Stimulated activated CD4-positive, alpha-beta T cell treated with anti-CD3 and anti-CD28 coated beads, Interleukin-4, amount 100 ng/mL, for 24 hours (primary cell): Measurements from ENCODE around the gene TRIM2.
A peak's percentile ranks its signal among the peaks of the same experiment; 100 is the strongest.

Experiments used
- DNase-seq: peaks from one replicate; pipeline ENCODE4 v3.0.0-alpha.2; 2020

TRIM2 gene

DNA sequence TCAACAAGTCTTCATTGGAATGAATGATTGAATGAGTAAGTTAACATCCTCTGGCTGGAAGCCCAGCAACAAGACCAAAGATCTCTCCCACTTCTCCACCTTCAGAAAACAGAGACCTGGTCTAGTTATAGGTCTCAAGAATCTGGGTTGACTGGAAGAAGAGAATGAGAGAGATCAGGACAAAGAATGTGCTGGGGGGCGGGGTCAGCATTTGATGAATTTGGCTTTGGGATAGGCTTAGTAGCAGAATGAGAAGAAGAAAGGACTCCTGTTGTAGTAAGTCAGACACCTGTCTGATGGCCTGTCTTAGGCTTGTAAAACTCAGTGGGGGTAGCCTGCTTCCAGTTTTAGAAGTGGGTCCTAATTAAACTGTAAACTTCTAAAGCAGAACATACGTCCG lies 51.0 kb downstream of the TRIM2 start:
- DNase-seq = no peak

DNA sequence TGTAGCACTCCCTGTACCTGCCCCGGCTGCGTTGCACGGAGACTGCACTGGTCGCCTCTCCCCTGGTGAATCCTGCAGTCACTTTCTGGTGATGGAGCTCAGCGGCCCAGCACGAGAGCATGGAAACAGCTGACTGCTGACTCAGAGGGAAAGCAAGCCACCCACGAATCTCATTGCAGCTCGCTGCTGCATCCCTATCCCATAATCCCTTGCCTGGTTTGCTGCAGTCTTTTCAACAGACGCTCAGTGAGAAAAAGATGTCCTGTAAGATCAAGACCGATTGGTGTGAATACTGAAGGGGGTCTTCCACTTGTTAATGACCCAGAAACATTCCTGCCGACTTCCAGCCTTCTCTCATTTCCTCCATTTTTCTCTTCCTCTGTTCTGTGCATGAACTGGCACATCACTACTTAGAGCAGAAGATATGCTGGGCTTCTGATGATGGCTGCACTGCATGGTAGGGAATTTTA lies 52.9 kb downstream of the TRIM2 start:
- DNase-seq = peak; percentile 44

DNA sequence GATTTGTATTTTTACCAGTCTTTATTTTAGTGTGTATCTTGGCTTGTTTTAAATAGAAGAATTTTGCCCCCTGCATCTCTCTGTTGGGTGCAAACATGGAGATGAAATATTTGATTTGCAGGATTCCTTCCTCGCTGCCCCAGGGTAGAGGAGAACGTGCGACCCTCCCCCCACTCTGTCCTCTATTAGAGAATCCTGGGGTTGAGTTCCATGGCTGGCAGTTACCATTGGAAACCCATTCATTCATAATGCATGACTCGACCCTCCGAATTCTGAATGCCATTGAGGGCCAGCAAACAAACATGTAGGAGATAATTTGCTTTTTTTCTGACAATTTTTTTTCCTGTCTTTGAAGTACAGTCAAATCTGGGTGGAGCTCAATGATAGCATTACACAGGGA lies 53.7 kb downstream of the TRIM2 start:
- no peak for DNase-seq

DNA sequence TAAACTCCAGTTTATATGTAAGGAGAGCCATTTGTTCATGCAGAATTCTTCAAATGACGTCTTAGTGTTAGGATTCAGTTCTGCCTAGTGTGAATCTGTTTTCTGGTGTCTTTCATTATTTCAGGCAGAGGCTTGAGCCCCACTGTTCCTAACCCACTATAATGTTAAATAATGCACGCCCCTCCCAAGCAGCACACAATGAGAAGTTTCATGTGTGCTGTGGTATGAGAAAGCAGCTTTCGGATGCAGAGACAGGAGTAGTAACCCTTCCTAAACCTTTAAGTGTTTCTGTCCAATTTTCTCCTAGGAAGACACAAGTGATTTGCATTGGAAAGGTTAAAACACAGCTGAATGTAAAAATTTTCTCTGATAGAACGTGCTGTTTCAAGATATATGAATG lies 54.5 kb downstream of the TRIM2 start:
- no peak for DNase-seq

DNA sequence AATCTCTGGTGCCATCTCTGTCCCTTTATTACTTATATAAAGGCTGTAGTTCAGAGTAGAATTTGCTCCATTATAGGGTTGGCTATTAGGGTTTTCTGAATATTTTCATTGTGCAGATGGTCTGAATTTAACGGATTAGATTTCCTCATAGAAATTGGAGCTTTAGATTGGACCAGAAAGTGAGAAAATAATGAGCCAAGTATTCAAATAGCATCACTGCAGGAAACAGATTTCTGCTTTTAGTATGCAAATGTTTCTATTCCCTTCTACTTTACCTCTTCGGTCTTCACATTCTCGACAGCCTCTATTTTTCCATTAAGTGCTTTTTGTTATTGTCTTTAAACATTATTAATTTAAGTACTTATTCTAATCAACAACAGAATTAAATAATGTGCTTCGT lies 55.4 kb downstream of the TRIM2 start:
- DNase-seq = no peak

DNA sequence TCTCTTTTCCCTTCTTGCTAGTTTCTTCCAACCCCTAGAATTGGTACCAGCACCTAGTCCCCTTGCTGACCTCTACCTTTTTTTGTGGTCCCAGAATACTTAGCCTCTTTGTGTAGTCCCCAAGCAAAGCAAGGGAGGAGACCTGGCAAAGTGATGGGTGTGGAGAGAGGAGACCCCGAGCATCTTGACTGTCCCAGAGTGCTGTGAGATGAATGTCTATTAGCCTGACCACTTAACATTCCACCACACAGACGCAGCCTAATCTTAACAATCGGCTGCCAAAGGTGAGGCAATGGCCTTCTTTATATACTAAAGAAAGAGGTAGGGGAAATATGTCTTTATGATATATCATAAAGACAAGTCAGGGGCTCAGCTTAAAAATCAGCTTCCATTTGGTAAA lies 55.9 kb downstream of the TRIM2 start:
- DNase-seq = no peak

DNA sequence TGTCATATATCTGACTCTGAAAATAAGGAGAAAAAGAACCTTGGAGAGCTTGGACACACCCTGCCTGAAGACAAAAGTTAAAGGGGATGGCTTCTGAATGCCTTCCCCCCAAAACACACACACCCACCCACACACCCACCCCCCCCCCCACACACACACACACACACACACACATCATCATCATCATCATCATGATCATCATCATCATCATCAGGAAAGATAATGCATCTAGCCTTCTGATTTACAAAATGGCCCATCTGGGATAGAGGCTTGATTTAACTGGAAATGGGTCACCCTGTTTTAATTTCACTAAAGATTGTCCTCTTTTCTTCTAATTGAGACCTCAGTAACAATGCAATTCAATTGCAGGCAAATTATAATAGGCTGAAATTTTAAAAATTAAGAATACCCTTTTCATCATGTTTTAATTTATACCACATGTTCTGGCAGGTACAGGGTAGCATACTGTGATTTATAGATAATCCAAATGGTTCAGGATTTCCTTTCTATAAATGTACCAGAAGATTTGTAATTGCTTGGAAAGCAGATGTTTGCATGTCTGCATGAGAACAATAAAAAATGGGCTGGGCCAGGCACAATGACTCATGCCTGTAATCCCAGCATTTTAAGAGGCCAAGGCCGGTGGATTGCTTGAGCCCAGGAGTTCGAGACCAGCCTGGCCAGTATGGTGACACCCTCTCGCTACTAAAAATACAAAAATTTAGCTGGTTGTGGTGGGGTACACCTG lies 56.5 kb downstream of the TRIM2 start:
- no peak for DNase-seq

DNA sequence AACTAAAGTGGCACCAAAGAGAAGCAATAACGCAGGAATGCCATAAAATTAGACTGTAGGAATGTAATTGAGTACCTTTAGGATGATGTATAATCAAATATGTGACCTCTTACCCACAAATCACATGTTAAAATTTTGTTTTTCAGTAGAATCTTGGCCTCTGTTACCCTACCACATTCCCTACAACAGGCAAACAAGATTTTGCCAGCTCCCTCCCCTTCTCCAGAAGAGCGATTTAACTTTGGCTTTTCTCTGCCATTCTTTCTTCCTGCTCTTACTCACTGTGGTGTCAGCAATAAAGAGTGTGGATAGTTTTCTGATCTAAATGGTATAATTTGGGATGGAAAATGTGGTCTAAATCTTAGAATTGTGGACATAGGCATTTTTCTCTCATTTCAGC lies 57.2 kb downstream of the TRIM2 start:
- DNase-seq = no peak

DNA sequence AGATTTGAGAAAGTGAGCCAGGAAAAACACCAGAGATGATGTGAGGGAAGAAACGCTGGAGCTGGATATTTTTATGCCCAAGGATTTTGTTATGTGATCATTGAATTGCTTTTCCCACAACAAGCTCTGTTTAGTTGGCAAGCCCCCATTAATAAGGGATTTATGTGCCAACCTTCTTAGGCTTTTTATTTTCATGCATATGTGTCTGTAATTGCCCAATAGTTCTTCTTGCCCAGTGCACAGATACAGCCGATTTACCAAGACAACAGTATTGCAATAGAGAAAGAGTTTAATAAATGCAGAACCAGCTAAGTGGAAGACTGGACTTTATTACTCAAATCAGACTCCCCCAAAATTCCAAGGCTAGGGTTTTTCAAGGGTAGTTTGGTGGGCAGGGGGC lies 57.7 kb downstream of the TRIM2 start:
- DNase-seq = no peak

DNA sequence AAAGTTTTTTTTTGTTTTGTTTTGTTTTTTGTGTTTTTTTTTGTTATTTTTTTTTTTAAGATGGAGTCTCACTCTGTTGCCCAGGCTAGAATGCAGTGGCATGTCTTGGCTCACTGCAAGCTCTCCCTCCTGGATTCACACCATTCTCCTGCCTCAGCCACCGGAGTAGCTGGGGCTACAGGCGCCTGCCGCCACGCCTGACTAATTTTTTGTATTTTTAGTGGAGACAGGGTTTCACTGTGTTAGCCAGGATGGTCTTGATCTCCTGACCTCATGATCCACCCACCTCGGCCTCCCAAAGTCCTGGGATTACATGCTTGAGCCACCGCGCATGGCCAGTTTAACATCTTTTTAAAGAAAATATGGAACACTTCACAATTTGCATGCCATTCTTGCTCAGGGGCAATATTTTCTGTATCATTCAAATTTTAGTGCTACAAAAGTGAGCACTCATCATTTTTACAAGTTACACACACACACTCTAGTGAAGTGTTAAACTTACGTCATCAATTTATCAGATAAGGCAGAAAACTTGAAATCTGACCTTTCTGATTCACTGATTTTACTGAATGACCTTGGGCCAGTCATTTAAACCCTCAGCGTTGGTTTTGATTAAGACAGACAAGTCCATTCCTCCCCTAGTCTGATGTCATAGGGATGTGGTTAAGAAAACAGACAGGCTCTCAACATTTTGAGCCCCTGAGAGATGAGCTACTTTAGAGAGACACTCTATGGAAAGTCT lies 61.2 kb downstream of the TRIM2 start:
- no peak for DNase-seq

DNA sequence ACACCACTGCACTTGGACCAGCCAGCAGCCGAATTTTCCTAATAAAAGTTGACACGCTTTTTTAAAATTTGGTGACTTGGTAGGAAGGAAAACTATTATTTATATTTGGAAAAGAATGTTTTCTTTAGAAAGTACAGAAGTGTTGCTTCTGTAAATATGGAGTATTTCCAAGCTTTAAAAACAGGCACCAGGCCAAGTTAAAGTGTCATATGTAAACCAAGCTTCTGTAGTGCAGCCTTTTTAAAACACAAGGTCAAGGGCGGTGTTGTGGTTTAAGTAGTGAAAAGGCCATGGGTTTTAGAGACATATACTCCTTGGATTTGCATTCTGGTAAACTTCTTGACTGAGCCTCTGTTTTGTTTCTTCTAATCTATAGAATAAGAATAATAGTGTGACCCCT lies 62.7 kb downstream of the TRIM2 start:
- no peak for DNase-seq

DNA sequence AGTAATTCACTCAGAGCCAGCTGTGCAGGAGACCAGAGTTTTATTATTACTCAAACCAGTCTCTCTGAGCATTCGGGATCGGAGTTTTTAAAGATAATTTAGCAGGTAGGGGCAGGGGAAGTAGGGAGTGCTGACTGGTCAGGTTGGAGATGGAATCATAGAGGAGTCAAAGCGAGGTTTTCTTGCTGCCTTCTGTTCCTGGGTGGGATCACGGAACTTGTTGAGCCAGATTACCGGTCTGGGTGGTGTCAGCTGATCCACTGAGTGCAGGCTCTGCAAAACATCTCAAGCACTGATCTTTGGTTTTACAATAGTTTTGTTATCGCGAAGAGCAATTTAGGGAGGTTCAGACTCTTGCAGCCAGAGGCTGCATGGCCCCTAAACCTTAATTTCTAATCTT lies 63.6 kb downstream of the TRIM2 start:
- no peak for DNase-seq

DNA sequence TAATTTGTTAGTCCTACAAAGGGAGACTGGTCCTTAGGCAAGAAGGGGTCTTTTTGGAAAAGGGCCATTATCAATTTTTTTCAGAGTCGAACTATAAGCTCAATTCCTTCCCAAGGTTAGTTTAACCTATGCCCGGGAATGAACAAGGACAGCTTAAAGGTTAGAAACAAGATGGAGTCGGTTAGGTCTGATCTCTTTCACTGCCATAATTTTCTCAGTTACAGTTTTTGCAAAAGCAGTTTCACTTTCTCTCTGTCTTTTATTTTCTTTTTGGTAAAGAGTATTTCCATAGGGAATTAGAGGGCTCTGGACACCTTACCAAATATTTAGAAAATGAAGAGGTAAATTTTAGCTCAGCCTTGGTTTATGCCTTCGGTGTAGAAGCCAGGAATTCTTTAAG lies 64.1 kb downstream of the TRIM2 start:
- DNase-seq = no peak

DNA sequence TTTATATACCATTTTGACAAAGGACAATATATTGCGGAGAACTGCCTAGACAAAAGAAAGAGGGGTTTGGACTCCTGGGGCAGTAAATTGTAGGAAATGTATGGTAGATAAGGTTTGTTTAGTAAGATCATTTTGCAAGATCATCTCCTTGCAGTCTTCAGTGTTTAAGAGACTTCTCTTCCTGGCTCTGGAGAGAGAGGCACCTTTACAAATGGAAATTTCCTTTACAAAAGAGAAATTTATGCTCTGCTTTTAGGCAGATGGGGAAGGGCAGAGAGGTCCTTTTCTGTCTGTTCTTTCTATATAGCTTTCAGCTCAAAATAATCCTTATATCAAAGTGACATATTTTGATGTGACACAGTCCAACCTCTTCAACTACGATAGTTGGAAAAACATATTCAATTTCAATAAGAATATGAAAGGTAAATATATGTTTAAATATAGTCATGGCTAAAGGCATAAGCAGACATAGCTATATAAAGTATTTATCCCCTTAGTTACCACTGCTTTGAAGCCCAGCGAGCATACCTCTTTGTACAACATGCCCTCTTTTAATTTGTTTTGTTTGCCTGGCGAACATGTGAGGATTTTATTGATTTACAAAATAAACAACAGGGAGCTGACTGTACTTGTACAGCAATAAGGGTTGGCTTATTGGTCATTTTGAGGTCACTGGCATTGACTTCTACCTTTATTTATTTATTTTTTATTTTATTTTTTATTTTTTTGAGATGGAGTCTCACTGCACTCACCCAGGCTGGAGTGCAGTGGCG lies 65.2 kb downstream of the TRIM2 start:
- no peak for DNase-seq

DNA sequence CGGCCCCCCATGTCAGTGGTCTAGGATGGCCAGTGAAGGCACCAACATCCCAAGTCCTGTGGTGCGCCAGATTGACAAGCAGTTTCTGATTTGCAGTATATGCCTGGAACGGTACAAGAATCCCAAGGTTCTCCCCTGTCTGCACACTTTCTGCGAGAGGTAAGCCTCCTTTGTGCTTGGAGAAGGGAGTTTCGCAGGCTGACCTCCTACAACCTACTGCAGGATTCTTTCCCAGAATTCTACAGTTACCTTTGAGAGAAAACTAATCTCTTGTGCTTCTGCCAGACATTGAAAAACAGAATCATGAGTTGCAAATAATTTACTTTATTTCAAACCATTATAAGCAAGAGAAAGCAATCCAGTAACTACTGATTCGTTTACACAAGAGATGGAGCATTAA lies 66.1 kb downstream of the TRIM2 start:
- DNase-seq = no peak

DNA sequence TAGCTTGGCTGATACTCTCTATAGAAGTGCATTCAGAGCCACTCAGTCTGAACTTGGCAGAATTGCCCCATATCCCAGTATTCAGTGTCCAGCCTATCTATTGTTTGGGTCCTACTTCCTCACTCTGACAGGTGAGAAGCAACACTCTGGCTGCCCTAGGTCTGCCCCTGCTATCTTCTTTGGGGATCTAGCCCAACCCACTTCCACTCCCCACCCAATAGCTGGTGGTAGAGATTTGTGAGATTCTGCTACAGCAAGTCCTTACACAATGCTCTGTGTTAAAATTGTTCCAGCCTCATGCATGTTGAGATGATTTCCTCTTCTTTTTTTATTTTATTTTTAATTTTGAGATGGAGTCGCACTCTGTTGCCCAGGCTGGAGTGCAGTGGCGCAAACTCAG lies 67.6 kb downstream of the TRIM2 start:
- DNase-seq = no peak

DNA sequence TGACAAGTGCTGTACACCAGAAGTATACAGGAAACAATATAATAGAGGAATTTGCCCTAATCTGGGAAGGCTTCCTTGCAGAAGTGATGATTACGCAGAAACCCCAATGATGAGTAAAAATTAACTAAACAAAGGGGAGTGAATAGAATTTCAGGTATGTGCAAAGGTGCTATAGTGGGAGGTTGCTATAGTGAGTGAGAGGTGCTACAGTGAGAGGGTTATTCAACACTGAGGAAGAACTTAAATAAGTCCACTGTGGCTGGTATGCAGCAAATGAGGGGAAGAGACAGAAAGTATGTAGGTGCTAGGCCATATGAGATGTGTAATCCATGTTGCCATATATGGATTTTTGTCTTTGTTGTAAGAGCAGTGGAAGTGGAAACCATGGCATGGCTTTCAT lies 69.5 kb downstream of the TRIM2 start:
- no peak for DNase-seq

DNA sequence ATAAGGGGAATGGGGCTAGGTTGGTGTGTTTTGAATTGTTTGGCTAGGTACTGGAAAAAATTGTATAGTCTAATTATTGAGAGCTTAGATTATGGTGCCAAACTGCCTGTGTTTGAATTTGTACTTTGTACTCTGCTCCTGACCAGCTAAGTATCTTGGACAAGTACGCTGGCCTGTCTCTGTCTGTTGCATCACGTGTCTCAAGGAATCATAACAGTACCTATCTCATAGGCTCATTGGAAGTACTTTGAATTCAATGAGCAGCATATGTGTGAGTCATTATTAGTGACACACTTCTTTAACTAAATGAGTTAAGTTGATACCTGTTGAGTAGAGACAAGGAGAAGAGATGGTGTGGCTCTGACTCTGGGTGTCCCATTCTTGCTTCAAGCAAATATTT lies 70.7 kb downstream of the TRIM2 start:
- DNase-seq = no peak

DNA sequence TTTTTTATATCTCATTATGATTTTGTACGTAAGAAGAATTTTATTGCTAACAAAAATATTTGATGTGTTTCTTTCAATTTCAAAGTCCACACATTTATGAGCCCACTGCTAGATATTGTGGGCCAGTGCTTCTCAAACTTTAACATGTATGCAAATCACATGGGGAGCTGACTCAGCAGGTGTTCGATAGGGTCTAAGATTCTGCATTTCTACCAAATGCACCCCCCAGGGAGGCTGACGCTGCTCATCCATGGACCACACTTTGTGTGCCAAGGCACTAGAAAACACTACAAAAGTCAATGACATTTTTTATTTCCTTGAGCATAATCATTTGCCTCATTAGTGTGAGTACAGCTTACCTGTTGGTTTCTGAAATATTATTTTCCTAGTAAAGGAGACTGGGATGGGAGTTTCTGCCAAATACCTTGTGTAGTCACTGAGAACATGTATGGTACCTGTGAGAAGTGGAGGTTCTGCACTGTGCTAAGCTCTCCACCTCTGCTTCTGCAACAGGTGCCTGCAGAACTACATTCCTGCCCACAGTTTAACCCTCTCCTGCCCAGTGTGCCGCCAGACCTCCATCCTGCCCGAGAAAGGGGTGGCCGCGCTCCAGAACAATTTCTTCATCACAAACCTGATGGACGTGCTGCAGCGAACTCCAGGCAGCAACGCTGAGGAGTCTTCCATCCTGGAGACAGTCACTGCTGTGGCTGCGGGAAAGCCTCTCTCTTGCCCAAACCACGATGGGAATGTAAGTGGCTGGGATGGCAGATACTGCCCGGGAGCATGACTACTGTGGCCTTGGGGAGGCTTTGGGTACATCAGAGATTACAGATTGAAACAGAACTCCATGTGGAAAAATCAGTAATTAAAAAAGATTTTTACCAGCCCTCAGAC lies 71.4 kb downstream of the TRIM2 start:
- no peak for DNase-seq

DNA sequence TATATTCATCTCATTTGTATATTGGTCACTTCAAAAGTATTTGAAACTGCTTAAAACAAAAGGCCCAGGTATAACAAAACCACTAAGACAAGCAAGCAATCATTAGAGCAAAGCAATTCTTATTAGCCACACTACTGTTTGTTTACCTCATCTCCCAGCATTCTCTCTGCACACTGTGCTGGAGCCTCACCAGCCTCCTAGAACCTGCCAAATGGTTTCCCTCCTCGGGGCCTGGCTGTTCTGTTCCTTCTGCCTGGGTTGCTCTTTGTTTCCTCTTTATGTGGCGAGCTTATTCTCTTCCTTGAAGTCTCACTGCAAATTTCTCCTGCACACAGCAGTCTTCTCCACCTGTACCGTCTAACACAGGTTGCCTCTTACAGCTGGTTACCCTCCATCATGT lies 72.7 kb downstream of the TRIM2 start:
- no peak for DNase-seq

DNA sequence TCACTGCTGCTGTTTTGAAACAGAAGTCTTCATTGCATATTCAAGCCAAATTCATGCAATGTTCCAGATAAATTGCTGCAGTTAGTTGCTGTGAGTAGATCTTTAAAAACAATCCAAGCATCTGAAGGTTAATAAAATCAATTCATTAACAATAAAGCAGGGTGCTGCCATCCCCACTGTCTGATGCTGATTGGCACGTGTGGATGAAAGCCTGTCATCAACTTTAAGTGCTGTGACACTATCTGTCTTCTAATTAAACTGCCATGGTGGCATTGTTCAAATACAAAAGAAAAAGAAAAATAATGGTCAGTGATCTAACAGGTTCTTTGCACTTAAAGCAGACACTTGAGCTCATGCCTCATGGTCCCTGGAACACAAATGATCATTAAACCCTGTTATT lies 77.2 kb downstream of the TRIM2 start:
- DNase-seq = no peak

DNA sequence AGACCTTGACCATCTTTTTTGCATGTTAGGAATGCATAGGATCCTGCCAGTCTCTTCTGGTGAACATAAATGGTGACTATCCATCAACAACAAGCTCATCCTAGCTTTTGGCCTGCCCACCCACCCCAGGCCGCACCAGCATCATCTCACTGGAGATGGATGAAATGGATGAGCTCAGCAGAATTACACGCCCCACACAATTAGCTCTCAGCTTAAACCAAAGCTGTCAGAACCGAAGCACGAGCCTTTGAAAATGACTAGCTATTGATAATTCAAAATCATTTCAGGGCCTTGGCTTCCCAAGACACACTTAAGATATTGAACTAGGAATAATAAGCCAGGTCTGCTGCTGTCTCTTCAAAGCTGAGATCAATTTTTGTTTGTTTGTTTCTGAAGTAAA lies 77.8 kb downstream of the TRIM2 start:
- DNase-seq = no peak

DNA sequence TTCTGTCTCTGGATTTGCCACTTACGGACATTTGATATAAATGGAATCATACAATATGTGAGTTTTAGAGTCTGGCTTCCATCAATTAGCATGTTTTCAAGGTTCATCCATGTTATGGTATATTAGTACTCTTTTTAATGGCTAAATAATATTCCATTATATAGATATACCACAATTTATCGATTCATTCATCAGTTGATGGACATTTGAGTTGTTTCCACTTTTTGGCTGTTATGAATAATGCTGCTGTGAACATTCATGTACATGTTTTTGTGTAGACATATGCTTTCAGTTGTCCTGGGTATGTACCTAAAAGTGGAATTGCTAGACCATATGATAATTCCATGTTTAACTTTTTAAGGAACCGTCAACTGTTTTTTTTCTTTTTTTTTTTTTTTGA lies 79.0 kb downstream of the TRIM2 start:
- no peak for DNase-seq
